ENCODE measurements around the gene EHD1.

- TF ChIP-seq EP300 (IDR thresholded peaks at IDR 0.05) (no peak), CTCF (IDR thresholded peaks at IDR 0.05) (peak; percentile 44 to 88), POLR2A (IDR thresholded peaks at IDR 0.05) (peak in 1 of 2 donors; percentile 25)
Measured at GRCh38 chr11:64844330-64845128, 33.9 kb downstream of the EHD1 start, which contains the start of gene CDC42BPG.
